ENCODE data around the gene IL36B.

Gene IL36B

GRCh38 chr2:113011108-113011507 lies 41.6 kb downstream of the IL36B start:
- TF ChIP-seq CTCF (IDR thresholded peaks at IDR 0.05; ENCODE audit: borderline replicate concordance, insufficient read depth, low read depth, low read length) = no peak
- H3K4me3 ChIP-seq (ENCODE audit: low read depth, low read length) = no peak overlapping the region

GRCh38 chr2:113010088-113010487 lies 42.6 kb downstream of the IL36B start:
- H3K4me3 ChIP-seq (ENCODE audit: low read depth, low read length) = no peak overlapping the region
- TF ChIP-seq CTCF (IDR thresholded peaks at IDR 0.05; ENCODE audit: borderline replicate concordance, insufficient read depth, low read depth, low read length) = no peak

GRCh38 chr2:113009622-113010021 lies 43.0 kb downstream of the IL36B start:
- no peak overlapping the region for H3K4me3 ChIP-seq (ENCODE audit: low read depth, low read length)
- no peak for TF ChIP-seq CTCF (IDR thresholded peaks at IDR 0.05; ENCODE audit: borderline replicate concordance, insufficient read depth, low read depth, low read length)

GRCh38 chr2:113007250-113007649 lies 45.4 kb downstream of the IL36B start:
- no peak overlapping the region for H3K4me3 ChIP-seq (ENCODE audit: low read depth, low read length)
- no peak for TF ChIP-seq CTCF (IDR thresholded peaks at IDR 0.05; ENCODE audit: borderline replicate concordance, insufficient read depth, low read depth, low read length)

GRCh38 chr2:113005030-113005509 lies 47.6 kb downstream of the IL36B start, which contains the start of gene IL36A:
IL36A (plus strand) TSS chr2:113005459; CDS start chr2:113005872, 413 bp downstream.
- TF ChIP-seq CTCF (IDR thresholded peaks at IDR 0.05; ENCODE audit: borderline replicate concordance, insufficient read depth, low read depth, low read length) = no peak
- no peak within 1 kb of the TSS for H3K4me3 ChIP-seq (ENCODE audit: low read depth, low read length)

GRCh38 chr2:113002677-113003076 lies 50.0 kb downstream of the IL36B start:
- no peak for TF ChIP-seq CTCF (IDR thresholded peaks at IDR 0.05; ENCODE audit: borderline replicate concordance, insufficient read depth, low read depth, low read length)
- H3K4me3 ChIP-seq (ENCODE audit: low read depth, low read length) = no peak overlapping the region

GRCh38 chr2:113000436-113000835 lies 52.2 kb downstream of the IL36B start:
- no peak for TF ChIP-seq CTCF (IDR thresholded peaks at IDR 0.05; ENCODE audit: borderline replicate concordance, insufficient read depth, low read depth, low read length)
- no peak overlapping the region for H3K4me3 ChIP-seq (ENCODE audit: low read depth, low read length)
